ENCODE results near the gene GRAMD1B. TPM values are rescaled to one million over a fixed set of nuclear protein-coding genes. Genes with fewer than 3 reads are reported as not detected.

The GRAMD1B gene
- total RNA-seq, 4 donors from 2014 or later = 0.61 to 1.7 (median 1.1) TPM

DNA sequence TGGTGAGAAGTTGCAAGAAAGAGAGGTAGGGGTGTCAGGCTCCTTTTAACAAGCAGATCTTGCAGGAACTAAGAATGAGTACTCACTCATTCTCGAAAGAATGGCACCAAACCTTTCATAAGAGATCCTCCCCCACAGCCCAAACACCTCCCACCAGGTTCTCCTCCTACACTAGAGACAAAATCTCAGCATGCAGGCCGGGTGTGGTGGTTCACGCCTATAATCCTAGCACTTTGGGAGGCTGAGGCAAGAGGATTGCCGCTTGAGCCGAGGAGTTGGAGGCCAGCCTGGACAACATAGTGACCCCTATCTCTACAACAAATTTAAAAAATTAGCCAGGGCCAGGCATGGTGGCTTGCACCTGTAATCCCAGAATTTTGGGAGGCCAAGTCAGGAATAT, 11.1 kb downstream of the GRAMD1B start:
- Histone ChIP-seq H3K9me3 (no peaks in the 10 kb centered on the region), H3K27me3 (peaks cover 0 to 40% (median 0%) of the 10 kb centered on the region in 4 donors), H3K27ac (no peak overlapping the region), H3K4me1 (peaks cover 0 to 10% (median 0%) of the 10 kb centered on the region in 3 donors), H3K4me3 (no peak overlapping the region), H3K36me3 (no peaks in the 10 kb centered on the region)
- no peak for DNase-seq
- TF ChIP-seq POLR2A (IDR thresholded peaks at IDR 0.05) (no peak), CTCF (IDR thresholded peaks at IDR 0.05) (no peak)
- 89 to 91% methylated on average over 5 of the region's 5 CpGs for WGBS, 2 donors
- intact Hi-C loops (cut with DNase I) = no loop called here

GRCh38 chr11:123443851-123444623, 14.0 kb downstream of the GRAMD1B start:
- Histone ChIP-seq H3K4me3 (no peak overlapping the region), H3K27ac (no peak overlapping the region), H3K9me3 (no peaks in the 10 kb centered on the region), H3K36me3 (no peaks in the 10 kb centered on the region), H3K27me3 (peaks cover 0 to 14% (median 0%) of the 10 kb centered on the region in 4 donors), H3K4me1 (no peaks in the 10 kb centered on the region)
- WGBS, 2 donors = 80 to 87% methylated on average over 4 of the region's 5 CpGs
- no peak for TF ChIP-seq POLR2A (IDR thresholded peaks at IDR 0.05)
- TF ChIP-seq CTCF (IDR thresholded peaks at IDR 0.05) = no peak
- no peak for DNase-seq
- intact Hi-C loops (cut with DNase I) = no loop called here

DNA sequence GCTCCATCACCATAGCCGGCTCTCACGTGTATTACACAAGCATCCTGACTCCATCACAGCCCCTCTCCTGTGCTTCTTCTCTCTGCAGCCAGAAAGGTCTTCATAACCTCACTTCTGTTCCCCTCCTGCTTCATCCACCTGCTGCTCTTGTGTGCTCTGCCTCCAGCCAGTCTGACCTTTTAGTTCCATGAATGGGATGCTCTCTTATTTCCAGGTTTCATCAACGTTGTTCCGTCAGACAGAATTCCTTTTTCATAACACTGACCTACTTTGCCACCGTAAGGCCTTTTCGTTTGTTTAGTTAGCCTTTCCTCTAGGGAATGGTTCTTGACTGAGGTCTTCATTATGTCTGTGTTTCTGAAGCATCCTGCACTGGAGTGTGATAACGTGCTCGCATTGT, 18.8 kb downstream of the GRAMD1B start:
- whole genome bisulfite sequencing, 2 donors = 71 to 84% methylated on average over 8 of the region's 8 CpGs
- no peak overlapping the region for H3K4me3 ChIP-seq
- no peaks in the 10 kb centered on the region for H3K27me3 ChIP-seq
- peaks cover 0 to 20% (median 14%) of the 10 kb centered on the region in 3 donors for H3K4me1 ChIP-seq
- no peaks in the 10 kb centered on the region for H3K36me3 ChIP-seq
- intact Hi-C loops (cut with DNase I) = no loop called here
- no peaks in the 10 kb centered on the region for H3K9me3 ChIP-seq
- no peak overlapping the region for H3K27ac ChIP-seq
- no peak for TF ChIP-seq CTCF (IDR thresholded peaks at IDR 0.05)
- TF ChIP-seq POLR2A (IDR thresholded peaks at IDR 0.05) = no peak
- no peak for DNase-seq

GRCh38 chr11:123449436-123449835, 19.4 kb downstream of the GRAMD1B start:
- TF ChIP-seq POLR2A (IDR thresholded peaks at IDR 0.05) (no peak), CTCF (IDR thresholded peaks at IDR 0.05) (no peak)
- no peaks in the 10 kb centered on the region for H3K9me3 ChIP-seq
- no peaks in the 10 kb centered on the region for H3K36me3 ChIP-seq
- no peaks in the 10 kb centered on the region for H3K27me3 ChIP-seq
- intact Hi-C loops (cut with DNase I) = no loop called here
- H3K4me1 ChIP-seq = peaks cover under 1 to 26% (median 16%) of the 10 kb centered on the region in 3 donors
- H3K4me3 ChIP-seq = no peak overlapping the region
- no peak for DNase-seq
- H3K27ac ChIP-seq = no peak overlapping the region

GRCh38 chr11:123450623-123451022, 20.6 kb downstream of the GRAMD1B start:
- TF ChIP-seq POLR2A (IDR thresholded peaks at IDR 0.05) (no peak), CTCF (IDR thresholded peaks at IDR 0.05) (no peak)
- H3K27ac ChIP-seq = no peak overlapping the region
- 69 to 83% methylated on average over 3 of the region's 3 CpGs for WGBS, 2 donors

More at GRCh38 chr11:123450623-123451022, 20.6 kb downstream of the GRAMD1B start:
- Histone ChIP-seq H3K4me3 (no peak overlapping the region), H3K36me3 (no peaks in the 10 kb centered on the region), H3K9me3 (no peaks in the 10 kb centered on the region), H3K4me1 (peaks cover 3 to 29% (median 19%) of the 10 kb centered on the region in 3 donors), H3K27me3 (no peaks in the 10 kb centered on the region)
- DNase-seq = no peak
- intact Hi-C loops (cut with DNase I) = no loop called here

All from esophagus squamous epithelium (tissue), 5 donors.